HEK293 (cell line): Measurements from ENCODE around the gene GID4.

Source experiments
- ELK4 ChIP-seq: IDR thresholded peaks from 2 replicates; pipeline ENCODE4 v1.6.1; 2011; ENCODE audit warnings: mild to moderate bottlenecking, low read depth, low read length, borderline replicate concordance
- KLF1 ChIP-seq: fragments of 450-650 bp; formaldehyde crosslinking; IDR thresholded peaks from 2 replicates; pipeline ENCODE4 v1.5.1; 2016; ENCODE audit warnings: missing biosample characterization, missing genetic modification characterization
- KLF8 ChIP-seq: fragments of 450-650 bp; formaldehyde crosslinking; IDR thresholded peaks from 2 replicates; pipeline ENCODE4 v1.5.1; 2016; ENCODE audit warnings: missing biosample characterization, missing genetic modification characterization
- KLF9 ChIP-seq: fragments of 450-650 bp; formaldehyde crosslinking; IDR thresholded peaks from 2 replicates; pipeline ENCODE4 v1.5.1; 2016; ENCODE audit warnings: missing biosample characterization, missing genetic modification characterization, low read depth
- PRDM2 ChIP-seq: fragments of 450-650 bp; formaldehyde crosslinking; IDR thresholded peaks from 2 replicates; pipeline ENCODE4 v1.5.1; 2016; ENCODE audit warnings: missing biosample characterization, missing genetic modification characterization, borderline replicate concordance
- REPIN1 ChIP-seq: fragments of 450-650 bp; formaldehyde crosslinking; IDR thresholded peaks from 2 replicates; pipeline ENCODE4 v1.5.1; 2017; ENCODE audit warnings: missing biosample characterization, missing genetic modification characterization, low read depth
- SP3 ChIP-seq: fragments of 450-650 bp; formaldehyde crosslinking; IDR thresholded peaks from 2 replicates; pipeline ENCODE4 v1.5.1; 2016; ENCODE audit warnings: missing biosample characterization, missing genetic modification characterization
- YY2 ChIP-seq: fragments of 450-650 bp; formaldehyde crosslinking; IDR thresholded peaks from 2 replicates; pipeline ENCODE4 v1.5.1; 2016; ENCODE audit warnings: missing biosample characterization, missing genetic modification characterization
- ZBTB17 ChIP-seq: fragments of 450-650 bp; formaldehyde crosslinking; IDR thresholded peaks from 2 replicates; pipeline ENCODE4 v1.5.1; 2016; ENCODE audit warnings: missing biosample characterization, missing genetic modification characterization
- ZBTB20 ChIP-seq: fragments of 450-650 bp; formaldehyde crosslinking; IDR thresholded peaks from 2 replicates; pipeline ENCODE4 v1.5.1; 2016; ENCODE audit warnings: missing biosample characterization, missing genetic modification characterization
- ZBTB48 ChIP-seq: fragments of 450-650 bp; formaldehyde crosslinking; IDR thresholded peaks from 2 replicates; pipeline ENCODE4 v1.5.1; 2016; ENCODE audit warnings: missing biosample characterization, missing genetic modification characterization
- ZFHX2 ChIP-seq: fragments of 450-650 bp; formaldehyde crosslinking; conservative IDR thresholded peaks from 2 replicates; pipeline ENCODE4 v1.5.1; 2016; ENCODE audit warnings: missing biosample characterization, missing genetic modification characterization
- ZFP37 ChIP-seq: fragments of 450-650 bp; formaldehyde crosslinking; IDR thresholded peaks from 2 replicates; pipeline ENCODE4 v1.5.1; 2016; ENCODE audit warnings: missing biosample characterization, missing genetic modification characterization
- ZNF146 ChIP-seq: fragments of 450-650 bp; formaldehyde crosslinking; IDR thresholded peaks from 2 replicates; pipeline ENCODE4 v1.5.1; 2016; ENCODE audit warnings: missing biosample characterization, missing genetic modification characterization
- ZNF174 ChIP-seq: fragments of 450-650 bp; formaldehyde crosslinking; IDR thresholded peaks from 2 replicates; pipeline ENCODE4 v1.5.0; 2017; ENCODE audit warnings: missing biosample characterization, mild to moderate bottlenecking, missing genetic modification characterization
- ZNF221 ChIP-seq: fragments of 450-650 bp; formaldehyde crosslinking; IDR thresholded peaks from 2 replicates; pipeline ENCODE4 v1.5.1; 2017; ENCODE audit warnings: missing biosample characterization, missing genetic modification characterization, borderline replicate concordance
- ZNF23 ChIP-seq: fragments of 450-650 bp; formaldehyde crosslinking; IDR thresholded peaks from 2 replicates; pipeline ENCODE4 v1.5.1; 2016; ENCODE audit warnings: missing biosample characterization, missing genetic modification characterization, borderline replicate concordance
- ZNF239 ChIP-seq: fragments of 450-650 bp; formaldehyde crosslinking; IDR thresholded peaks from 2 replicates; pipeline ENCODE4 v1.5.1; 2016; ENCODE audit warnings: missing biosample characterization, missing genetic modification characterization
- ZNF324 ChIP-seq: fragments of 450-650 bp; formaldehyde crosslinking; IDR thresholded peaks from 2 replicates; pipeline ENCODE4 v1.5.1; 2016; ENCODE audit warnings: missing biosample characterization, missing genetic modification characterization
- ZNF341 ChIP-seq: fragments of 450-650 bp; formaldehyde crosslinking; IDR thresholded peaks from 2 replicates; pipeline ENCODE4; 2016; ENCODE audit warnings: low read depth, missing biosample characterization, missing genetic modification characterization
- ZNF362 ChIP-seq: fragments of 450-650 bp; formaldehyde crosslinking; IDR thresholded peaks from 2 replicates; pipeline ENCODE4 v1.5.1; 2016; ENCODE audit warnings: missing biosample characterization, missing genetic modification characterization
- ZNF366 ChIP-seq: fragments of 450-650 bp; formaldehyde crosslinking; conservative IDR thresholded peaks from 2 replicates; pipeline ENCODE4 v1.5.1; 2016; ENCODE audit warnings: missing biosample characterization, missing genetic modification characterization
- ZNF404 ChIP-seq: fragments of 450-650 bp; formaldehyde crosslinking; IDR thresholded peaks from 2 replicates; pipeline ENCODE4 v1.5.1; 2017; ENCODE audit warnings: missing biosample characterization, missing genetic modification characterization
- ZNF596 ChIP-seq: fragments of 450-650 bp; IDR thresholded peaks from 2 replicates; pipeline ENCODE4 v1.5.0; 2018; ENCODE audit warnings: missing biosample characterization, mild to moderate bottlenecking, missing genetic modification characterization, moderate library complexity
- ZNF610 ChIP-seq: fragments of 450-650 bp; formaldehyde crosslinking; IDR thresholded peaks from 2 replicates; pipeline ENCODE4 v1.5.1; 2016; ENCODE audit warnings: missing biosample characterization, missing genetic modification characterization, borderline replicate concordance
- ZNF670 ChIP-seq: fragments of 450-650 bp; formaldehyde crosslinking; IDR thresholded peaks from 2 replicates; pipeline ENCODE4 v1.5.1; 2016; ENCODE audit warnings: missing biosample characterization, missing genetic modification characterization, low read depth
- ZNF768 ChIP-seq: fragments of 450-650 bp; formaldehyde crosslinking; IDR thresholded peaks from 2 replicates; pipeline ENCODE4 v1.5.1; 2018; ENCODE audit warnings: missing biosample characterization, mild to moderate bottlenecking, missing genetic modification characterization
- ZNF843 ChIP-seq: fragments of 450-650 bp; formaldehyde crosslinking; IDR thresholded peaks from 2 replicates; pipeline ENCODE4 v1.5.1; 2016; ENCODE audit warnings: missing biosample characterization, missing genetic modification characterization
- ZSCAN16 ChIP-seq: fragments of 450-650 bp; formaldehyde crosslinking; IDR thresholded peaks from 2 replicates; pipeline ENCODE4 v1.5.1; 2016; ENCODE audit warnings: missing biosample characterization, missing genetic modification characterization
- TF ChIP-seq, protein P1 (sequence below): fragments of 450-650 bp; formaldehyde crosslinking; IDR thresholded peaks from 2 replicates; pipeline ENCODE4 v1.5.1; 2016; ENCODE audit warnings: missing biosample characterization, missing genetic modification characterization

GID4 gene

DNA sequence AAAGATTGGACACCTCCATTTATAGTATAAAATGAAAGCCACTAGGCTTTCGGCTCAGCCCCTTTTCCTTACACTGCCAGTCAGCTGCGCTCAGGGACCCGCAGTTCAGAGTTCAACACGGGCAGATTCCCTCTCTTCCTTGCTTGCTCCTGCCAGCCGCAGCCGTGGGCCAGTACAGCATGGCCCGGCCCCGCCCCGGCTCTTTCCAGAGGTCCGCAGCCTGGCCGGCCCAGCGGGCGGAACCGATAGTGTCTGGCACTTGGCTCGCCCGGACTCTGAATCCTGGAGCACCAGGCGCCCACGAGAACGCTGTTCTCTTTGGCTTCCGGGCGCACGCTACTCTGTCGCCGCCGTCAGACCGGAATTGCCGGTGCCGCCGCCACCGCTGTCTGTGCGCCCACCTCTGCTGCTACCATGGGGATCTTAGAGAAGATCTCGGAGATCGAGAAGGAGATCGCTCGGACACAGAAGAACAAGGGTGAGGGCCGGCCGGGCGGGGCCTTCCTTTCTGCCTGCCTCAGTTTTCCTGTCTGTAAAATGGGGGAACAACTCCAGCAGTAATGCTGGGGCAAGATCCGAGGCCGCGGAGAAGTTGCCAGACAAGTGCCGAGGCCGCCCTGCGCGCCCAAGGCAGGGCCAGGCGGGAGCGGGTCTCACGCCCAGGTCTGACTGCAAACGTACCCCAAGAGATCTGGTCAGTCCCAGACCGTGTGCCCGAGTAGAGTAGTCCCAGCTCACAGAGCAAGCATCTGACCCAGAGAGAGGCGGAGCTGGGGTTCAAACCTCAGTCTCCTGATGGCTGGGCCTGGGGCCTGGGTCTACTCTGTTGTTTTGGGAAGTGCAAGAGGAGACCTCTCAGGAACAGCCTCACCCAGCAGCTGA, 48.6 kb downstream of the GID4 start, which contains the start of gene DRG2 (continued):
- TF ChIP-seq ZFHX2 (peak; percentile 97), PRDM2 (tag by site-specific recombination) (no peak), ZNF404 (no peak; the same call in 1 of the 2 replicates), ZNF174 (peak; percentile 88; the same call in 1 of the 2 replicates), ZNF23 (tag by site-specific recombination) (no peak), ZBTB17 (tag by site-specific recombination) (peak; percentile 92), ZNF596 (tag by site-specific recombination) (peak; percentile 69; the same call in 1 of the 2 replicates), ZNF843 (tag by site-specific recombination) (peak; percentile 84), ZBTB48 (peak; percentile 69), KLF1 (peak; percentile 74), ZNF341 (tag by site-specific recombination) (peak; percentile 79), ZFP37 (peak; percentile 95), YY2 (tag by site-specific recombination) (peak; percentile 81), SP3 (tag by site-specific recombination) (peak; percentile 80), ZNF221 (tag by site-specific recombination) (no peak), KLF8 (tag by site-specific recombination) (peak; percentile 98), ZNF239 (peak; percentile 80; the same call in 1 of the 2 replicates), ZBTB20 (tag by site-specific recombination) (peak; percentile 58; the same call in 1 of the 2 replicates), ZNF670 (no peak), ZNF768 (tag by site-specific recombination) (no peak; the same call in 1 of the 2 replicates), REPIN1 (tag by site-specific recombination) (peak; percentile 97; the same call in 1 of the 2 replicates), ZSCAN16 (tag by site-specific recombination) (peak; percentile 43; the same call in 1 of the 2 replicates), ZNF366 (tag by site-specific recombination) (peak; percentile 53), ZNF610 (tag by site-specific recombination) (peak; percentile 89), ZNF362 (no peak), ELK4 (no peak), ZNF324 (tag by site-specific recombination) (peak; percentile 99), KLF9 (peak; percentile 80), ZNF146 (tag by site-specific recombination) (peak; percentile 73)
- TF ChIP-seq, protein P1, sequence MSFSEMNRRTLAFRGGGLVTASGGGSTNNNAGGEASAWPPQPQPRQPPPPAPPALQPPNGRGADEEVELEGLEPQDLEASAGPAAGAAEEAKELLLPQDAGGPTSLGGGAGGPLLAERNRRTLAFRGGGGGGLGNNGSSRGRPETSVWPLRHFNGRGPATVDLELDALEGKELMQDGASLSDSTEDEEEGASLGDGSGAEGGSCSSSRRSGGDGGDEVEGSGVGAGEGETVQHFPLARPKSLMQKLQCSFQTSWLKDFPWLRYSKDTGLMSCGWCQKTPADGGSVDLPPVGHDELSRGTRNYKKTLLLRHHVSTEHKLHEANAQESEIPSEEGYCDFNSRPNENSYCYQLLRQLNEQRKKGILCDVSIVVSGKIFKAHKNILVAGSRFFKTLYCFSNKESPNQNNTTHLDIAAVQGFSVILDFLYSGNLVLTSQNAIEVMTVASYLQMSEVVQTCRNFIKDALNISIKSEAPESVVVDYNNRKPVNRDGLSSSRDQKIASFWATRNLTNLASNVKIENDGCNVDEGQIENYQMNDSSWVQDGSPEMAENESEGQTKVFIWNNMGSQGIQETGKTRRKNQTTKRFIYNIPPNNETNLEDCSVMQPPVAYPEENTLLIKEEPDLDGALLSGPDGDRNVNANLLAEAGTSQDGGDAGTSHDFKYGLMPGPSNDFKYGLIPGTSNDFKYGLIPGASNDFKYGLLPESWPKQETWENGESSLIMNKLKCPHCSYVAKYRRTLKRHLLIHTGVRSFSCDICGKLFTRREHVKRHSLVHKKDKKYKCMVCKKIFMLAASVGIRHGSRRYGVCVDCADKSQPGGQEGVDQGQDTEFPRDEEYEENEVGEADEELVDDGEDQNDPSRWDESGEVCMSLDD (tag by site-specific recombination), result peak; percentile 50; the same call in 1 of the 2 replicates
